ENCODE results near the gene SFT2D3. TPM values are rescaled to one million over a fixed set of nuclear protein-coding genes. Genes with fewer than 3 reads are reported as not detected.
A peak's percentile ranks its signal among the peaks of the same experiment; 100 is the strongest.

Gene SFT2D3
- total RNA-seq, 2 donors from 2014 or later, result 3.7 to 4.7 TPM

GRCh38 chr2:127659408-127660290, 41.6 kb upstream of the SFT2D3 start:
- ATAC-seq (replicated peaks in 1 of 2), result no peak
- H3K27me3 Mint-ChIP-seq (ENCODE audit: low read depth), result peaks cover 14% of the 10 kb centered on the region
- no peak for DNase-seq
- peaks cover 3% of the 10 kb centered on the region for H3K4me1 Mint-ChIP-seq (ENCODE audit: low read depth)
- no peak overlapping the region for H3K4me3 Mint-ChIP-seq
- no peaks in the 10 kb centered on the region for H3K9me3 Mint-ChIP-seq
- H3K36me3 Mint-ChIP-seq (ENCODE audit: insufficient read depth in 2 of 2), result no peaks in the 10 kb centered on the region
- H3K27ac Mint-ChIP-seq, result no peak overlapping the region

- Mint-ChIP-seq H3K36me3 (ENCODE audit: insufficient read depth in 2 of 2) (no peaks in the 10 kb centered on the region), H3K27me3 (ENCODE audit: low read depth) (peaks cover 19% of the 10 kb centered on the region), H3K27ac (no peak overlapping the region), H3K4me3 (no peak overlapping the region), H3K4me1 (ENCODE audit: low read depth) (peaks cover 3% of the 10 kb centered on the region), H3K9me3 (no peaks in the 10 kb centered on the region)
- no peak for DNase-seq
- no peak for ATAC-seq (replicated peaks in 1 of 2)
Measured at GRCh38 chr2:127660291-127660578, 41.1 kb upstream of the SFT2D3 start.

DNA sequence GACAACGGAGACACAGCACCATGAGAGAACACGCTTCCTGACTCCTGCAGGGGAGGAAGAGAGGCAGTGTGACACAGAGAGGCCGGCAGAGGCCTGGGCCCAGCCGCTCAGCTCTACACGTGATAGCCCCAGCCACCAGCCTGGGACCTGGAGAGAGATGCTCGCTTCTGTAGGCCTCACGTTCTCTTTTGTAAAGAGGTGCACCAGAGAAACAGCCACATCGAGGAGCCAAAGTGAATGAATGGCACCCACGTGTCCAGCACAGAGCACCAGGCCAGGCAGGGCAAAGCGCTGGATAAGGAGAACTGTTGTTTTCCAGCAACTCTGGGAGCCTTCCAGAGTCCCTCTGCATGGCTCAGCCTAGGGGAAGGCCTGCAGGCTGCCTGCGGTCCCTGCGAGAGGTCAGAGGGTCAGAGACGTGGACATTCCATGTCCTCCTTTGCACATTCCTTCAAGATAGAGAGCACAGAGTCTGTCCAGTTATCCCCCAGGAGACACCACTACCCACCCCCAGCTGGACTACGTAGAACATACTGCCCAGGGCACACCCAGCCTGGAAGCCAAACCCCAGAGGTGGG, 40.1 kb upstream of the SFT2D3 start:
- H3K4me1 Mint-ChIP-seq (ENCODE audit: low read depth), result peaks cover 3% of the 10 kb centered on the region
- peaks cover 28% of the 10 kb centered on the region for H3K27me3 Mint-ChIP-seq (ENCODE audit: low read depth)
- no peaks in the 10 kb centered on the region for H3K36me3 Mint-ChIP-seq (ENCODE audit: insufficient read depth in 2 of 2)
- no peaks in the 10 kb centered on the region for H3K9me3 Mint-ChIP-seq
- no peak for ATAC-seq (replicated peaks in 1 of 2)
- no peak overlapping the region for H3K27ac Mint-ChIP-seq
- no peak overlapping the region for H3K4me3 Mint-ChIP-seq
- DNase-seq, result no peak

DNA sequence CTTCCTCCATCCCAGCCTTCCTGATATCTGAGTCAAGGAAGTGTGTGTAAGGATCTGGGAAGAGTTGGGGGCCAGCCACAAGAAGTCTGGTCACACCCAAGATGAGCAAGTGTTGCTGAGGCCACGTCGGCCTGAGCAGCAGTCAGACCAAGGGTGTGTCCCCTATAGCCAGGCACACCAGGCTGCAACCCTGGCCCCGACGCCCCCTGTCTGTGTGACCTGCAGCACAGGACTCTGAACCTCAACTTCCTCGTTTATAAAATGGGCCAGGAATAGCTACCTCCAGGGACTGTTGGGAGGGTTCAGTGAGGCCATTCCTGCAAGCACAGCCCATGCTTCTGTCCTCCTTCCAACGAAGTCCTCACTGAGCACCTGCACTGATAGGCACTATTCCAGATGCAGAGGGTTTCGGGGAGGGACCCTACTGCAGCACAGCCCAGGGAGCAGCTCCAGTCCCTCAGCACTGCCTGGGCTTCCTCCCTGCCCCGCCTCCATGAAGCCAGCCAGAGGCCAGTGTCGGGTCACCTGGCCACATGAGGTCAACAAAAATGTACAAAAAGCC, 39.3 kb upstream of the SFT2D3 start:
- H3K9me3 Mint-ChIP-seq, result no peaks in the 10 kb centered on the region
- H3K27ac Mint-ChIP-seq, result no peak overlapping the region
- no peak overlapping the region for H3K4me3 Mint-ChIP-seq
- H3K27me3 Mint-ChIP-seq (ENCODE audit: low read depth), result peaks cover 37% of the 10 kb centered on the region
- DNase-seq (no peak), ATAC-seq (replicated peaks in 1 of 2) (no peak)
- H3K4me1 Mint-ChIP-seq (ENCODE audit: low read depth), result peaks cover 3% of the 10 kb centered on the region
- no peaks in the 10 kb centered on the region for H3K36me3 Mint-ChIP-seq (ENCODE audit: insufficient read depth in 2 of 2)

DNA sequence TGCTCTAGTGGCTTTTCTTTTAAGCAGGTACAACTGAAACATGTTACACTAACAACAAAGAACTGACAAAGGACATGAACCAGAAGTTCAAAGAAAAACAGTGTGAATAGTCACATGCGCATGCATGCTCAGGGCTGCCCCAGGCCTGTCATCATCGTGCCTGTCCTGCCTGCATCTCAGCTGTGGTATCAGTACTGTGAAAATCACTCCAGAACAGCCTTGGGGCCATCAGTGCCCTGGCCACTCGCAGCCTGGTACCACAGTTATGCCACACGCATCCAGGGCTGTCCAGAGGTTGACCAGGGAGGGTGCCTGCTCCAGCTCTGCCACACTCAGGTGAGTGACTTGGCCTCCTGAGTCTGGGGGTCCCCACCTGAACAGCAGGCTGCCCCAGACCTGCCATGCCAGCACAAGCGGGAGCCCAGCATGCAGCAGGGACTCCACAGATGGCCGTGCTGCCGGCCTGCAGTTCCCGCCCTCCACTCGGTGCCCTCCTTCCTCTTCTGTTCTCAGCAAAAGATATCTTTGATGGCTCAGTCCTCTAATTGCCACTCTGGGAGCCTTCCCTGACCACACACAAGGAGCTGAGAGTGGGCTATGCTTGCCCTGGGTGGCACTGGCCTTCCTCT, 38.2 kb upstream of the SFT2D3 start:
- H3K27ac Mint-ChIP-seq, result no peak overlapping the region
- ATAC-seq (replicated peaks in 1 of 2), result no peak
- H3K4me3 Mint-ChIP-seq, result no peak overlapping the region
- peaks cover 3% of the 10 kb centered on the region for H3K4me1 Mint-ChIP-seq (ENCODE audit: low read depth)
- peaks cover 45% of the 10 kb centered on the region for H3K27me3 Mint-ChIP-seq (ENCODE audit: low read depth)
- H3K9me3 Mint-ChIP-seq, result no peaks in the 10 kb centered on the region
- no peaks in the 10 kb centered on the region for H3K36me3 Mint-ChIP-seq (ENCODE audit: insufficient read depth in 2 of 2)
- DNase-seq, result no peak

- H3K4me1 Mint-ChIP-seq (ENCODE audit: low read depth), result peaks cover 3% of the 10 kb centered on the region
- no peak overlapping the region for H3K27ac Mint-ChIP-seq
- no peak overlapping the region for H3K4me3 Mint-ChIP-seq
- peaks cover 45% of the 10 kb centered on the region for H3K27me3 Mint-ChIP-seq (ENCODE audit: low read depth)
- no peaks in the 10 kb centered on the region for H3K36me3 Mint-ChIP-seq (ENCODE audit: insufficient read depth in 2 of 2)
- ATAC-seq (replicated peaks in 1 of 2) (no peak), DNase-seq (no peak)
- no peaks in the 10 kb centered on the region for H3K9me3 Mint-ChIP-seq
Measured at GRCh38 chr2:127663566-127664064, 37.7 kb upstream of the SFT2D3 start.

DNA sequence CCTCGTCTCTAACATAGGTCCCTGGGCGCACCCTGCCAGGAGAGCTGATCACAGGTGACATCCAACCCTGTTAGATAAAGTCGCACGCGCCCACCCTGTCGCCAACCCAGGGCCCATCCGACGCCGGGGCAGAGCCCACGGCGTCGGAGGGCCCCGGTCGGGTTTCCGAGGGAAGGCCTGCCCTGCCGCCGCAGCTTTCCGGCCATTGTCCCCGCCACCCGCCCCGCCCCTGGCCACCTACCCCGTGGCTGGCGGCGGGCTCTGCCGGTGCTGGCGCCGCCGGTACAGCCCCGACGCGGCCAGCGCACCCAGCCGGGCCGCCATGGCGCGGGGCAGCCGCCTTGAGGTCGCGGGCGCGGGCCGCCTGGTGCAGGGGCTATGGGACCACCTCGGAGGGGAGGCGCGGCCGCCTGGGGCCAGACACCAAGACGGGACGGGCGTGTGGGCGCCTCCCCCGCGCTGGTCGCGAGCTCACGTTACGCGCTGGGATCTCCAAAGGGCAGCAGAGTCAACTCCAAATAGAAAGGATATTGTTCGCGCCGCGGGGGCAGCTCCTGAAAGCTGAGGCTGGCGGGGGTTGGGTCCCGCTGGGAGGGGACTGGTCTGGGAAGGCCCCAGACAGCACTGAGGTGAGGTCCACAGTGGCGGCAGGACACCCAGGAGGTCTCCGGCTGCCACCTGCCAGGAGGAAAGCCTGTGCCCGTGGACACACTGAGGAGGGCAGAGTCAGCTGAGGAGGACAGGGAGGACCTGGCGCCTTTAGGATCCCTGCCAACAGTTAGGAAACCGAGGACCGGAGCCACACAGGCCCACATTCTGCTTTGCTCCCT, 37.0 kb upstream of the SFT2D3 start:
- no peaks in the 10 kb centered on the region for H3K36me3 Mint-ChIP-seq (ENCODE audit: insufficient read depth in 2 of 2)
- H3K27ac Mint-ChIP-seq, result no peak overlapping the region
- no peak for ATAC-seq (replicated peaks in 1 of 2)
- peak overlapping the region in 1 of 2 donors; percentile 17 for H3K4me3 Mint-ChIP-seq
- DNase-seq, result no peak
- H3K27me3 Mint-ChIP-seq (ENCODE audit: low read depth), result peaks cover 52% of the 10 kb centered on the region
- peaks cover 3% of the 10 kb centered on the region for H3K4me1 Mint-ChIP-seq (ENCODE audit: low read depth)
- no peaks in the 10 kb centered on the region for H3K9me3 Mint-ChIP-seq

DNA sequence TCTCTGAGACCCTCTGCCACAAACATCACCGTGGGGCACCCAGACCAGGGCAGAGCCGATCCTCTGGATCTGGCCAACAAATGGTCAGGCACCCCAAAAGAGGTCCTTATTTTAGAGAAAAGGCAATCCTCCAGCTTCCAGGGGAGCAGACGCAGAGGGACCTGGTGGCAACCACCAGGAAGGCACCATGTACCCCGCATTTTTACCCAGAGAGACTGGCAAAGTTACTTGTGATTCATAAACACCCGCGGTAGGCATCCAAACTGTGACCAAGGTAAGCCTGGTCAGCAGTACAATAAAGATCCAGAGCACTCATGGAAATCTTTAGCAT, 36.4 kb upstream of the SFT2D3 start:
- Mint-ChIP-seq H3K4me3 (no peak overlapping the region), H3K9me3 (no peaks in the 10 kb centered on the region), H3K27me3 (ENCODE audit: low read depth) (peaks cover 54% of the 10 kb centered on the region), H3K27ac (no peak overlapping the region), H3K36me3 (ENCODE audit: insufficient read depth in 2 of 2) (no peaks in the 10 kb centered on the region), H3K4me1 (ENCODE audit: low read depth) (peaks cover 3% of the 10 kb centered on the region)
- DNase-seq (no peak), ATAC-seq (replicated peaks in 1 of 2) (no peak)

DNA sequence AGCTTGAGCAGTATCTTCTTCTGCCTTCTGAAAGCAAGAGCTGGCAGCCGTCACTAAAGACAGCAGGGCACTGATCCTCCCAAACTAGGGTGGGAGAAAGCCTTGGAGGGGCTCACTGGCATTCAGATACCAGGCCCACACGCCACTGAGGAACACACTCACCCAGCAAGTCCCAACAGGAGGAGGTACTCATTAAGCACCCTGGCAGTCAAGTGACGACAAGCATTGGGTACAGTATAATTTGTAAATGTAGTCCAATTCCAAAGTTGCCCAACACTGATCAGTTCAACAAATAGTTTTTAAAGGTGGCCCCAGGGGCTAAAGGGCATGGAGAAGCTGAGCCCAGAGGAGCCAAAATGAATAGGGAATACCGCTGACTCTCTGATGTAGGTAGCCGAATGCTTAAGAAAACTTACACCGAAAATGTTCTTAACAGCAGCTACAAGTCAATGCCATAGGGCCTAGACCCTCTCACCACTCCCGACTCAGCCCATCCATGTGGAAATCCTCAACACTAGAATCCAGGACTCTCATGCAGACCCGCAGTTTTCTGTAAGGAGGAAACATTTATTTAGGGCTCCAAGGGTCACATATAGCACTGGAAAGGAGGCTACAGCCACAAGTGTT, 35.9 kb upstream of the SFT2D3 start:
- Mint-ChIP-seq H3K27me3 (ENCODE audit: low read depth) (peaks cover 56% of the 10 kb centered on the region), H3K4me1 (ENCODE audit: low read depth) (peaks cover 3% of the 10 kb centered on the region), H3K4me3 (no peak overlapping the region), H3K9me3 (no peaks in the 10 kb centered on the region), H3K36me3 (ENCODE audit: insufficient read depth in 2 of 2) (no peaks in the 10 kb centered on the region), H3K27ac (no peak overlapping the region)
- DNase-seq (no peak), ATAC-seq (replicated peaks in 1 of 2) (no peak)

DNA sequence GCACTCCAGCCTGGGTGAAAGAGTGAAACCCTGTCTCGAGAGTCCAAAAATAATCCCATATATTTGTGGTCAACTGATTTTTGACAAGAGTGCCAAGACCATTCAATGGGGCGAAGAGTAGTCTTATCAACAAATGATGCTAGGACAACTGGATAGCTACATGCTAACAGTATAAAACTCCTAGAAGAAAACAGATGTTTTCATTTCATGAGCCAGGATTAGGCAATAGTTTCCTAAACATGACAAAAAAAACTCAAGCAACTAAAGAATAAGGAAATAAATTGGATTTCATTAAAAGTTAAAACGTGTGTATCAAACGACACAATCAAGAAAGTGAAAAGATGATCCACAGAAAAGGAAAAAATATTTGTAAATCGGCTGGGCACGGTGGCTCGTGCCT, 32.2 kb upstream of the SFT2D3 start:
- no peaks in the 10 kb centered on the region for H3K9me3 Mint-ChIP-seq
- H3K27me3 Mint-ChIP-seq (ENCODE audit: low read depth), result peaks cover 70% of the 10 kb centered on the region
- H3K4me1 Mint-ChIP-seq (ENCODE audit: low read depth), result no peaks in the 10 kb centered on the region
- ATAC-seq (replicated peaks in 1 of 2) (no peak), DNase-seq (no peak)
- no peak overlapping the region for H3K27ac Mint-ChIP-seq
- no peak overlapping the region for H3K4me3 Mint-ChIP-seq
- H3K36me3 Mint-ChIP-seq (ENCODE audit: insufficient read depth in 2 of 2), result no peaks in the 10 kb centered on the region

- peaks cover 6% of the 10 kb centered on the region for H3K4me1 Mint-ChIP-seq (ENCODE audit: low read depth)
- peaks cover 68% of the 10 kb centered on the region for H3K27me3 Mint-ChIP-seq (ENCODE audit: low read depth)
- no peak overlapping the region for H3K4me3 Mint-ChIP-seq
- H3K27ac Mint-ChIP-seq, result no peak overlapping the region
- DNase-seq (no peak), ATAC-seq (replicated peaks in 1 of 2) (no peak)
- no peaks in the 10 kb centered on the region for H3K9me3 Mint-ChIP-seq
- no peaks in the 10 kb centered on the region for H3K36me3 Mint-ChIP-seq (ENCODE audit: insufficient read depth in 2 of 2)
Measured at GRCh38 chr2:127670055-127670956, 31.0 kb upstream of the SFT2D3 start.

DNA sequence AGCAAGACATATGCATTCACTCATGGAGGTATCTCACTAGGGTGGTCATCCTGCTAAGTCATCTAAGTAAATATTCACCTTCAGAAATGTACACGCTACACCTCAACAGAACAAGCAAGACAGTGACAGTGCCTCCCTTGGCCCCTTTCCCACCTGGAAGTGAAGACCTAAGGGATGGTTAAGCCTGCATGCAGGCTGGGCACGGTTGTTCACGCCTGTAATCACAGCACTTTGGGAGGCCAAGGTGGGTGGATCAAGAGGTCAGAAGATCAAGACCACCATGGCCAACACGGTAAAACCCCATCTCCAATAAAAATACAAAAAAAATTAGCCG, 30.4 kb upstream of the SFT2D3 start:
- DNase-seq (no peak), ATAC-seq (replicated peaks in 1 of 2) (no peak)
- H3K36me3 Mint-ChIP-seq (ENCODE audit: insufficient read depth in 2 of 2), result no peaks in the 10 kb centered on the region
- peaks cover 6% of the 10 kb centered on the region for H3K4me1 Mint-ChIP-seq (ENCODE audit: low read depth)
- no peaks in the 10 kb centered on the region for H3K9me3 Mint-ChIP-seq
- no peak overlapping the region for H3K27ac Mint-ChIP-seq
- peaks cover 64% of the 10 kb centered on the region for H3K27me3 Mint-ChIP-seq (ENCODE audit: low read depth)
- no peak overlapping the region for H3K4me3 Mint-ChIP-seq

Measured in activated T-cell treated with anti-CD3 and anti-CD28 coated beads, Interleukin-2, amount 50 U/mL, for 72 hours (primary cell).